ENCODE measurements around the gene LPP.
"Not testable (repeated sequence)": the region's sequence is repeated elsewhere in the genome, so short reads cannot be mapped to it uniquely, and the experiment has no call there.

LPP gene

DNA sequence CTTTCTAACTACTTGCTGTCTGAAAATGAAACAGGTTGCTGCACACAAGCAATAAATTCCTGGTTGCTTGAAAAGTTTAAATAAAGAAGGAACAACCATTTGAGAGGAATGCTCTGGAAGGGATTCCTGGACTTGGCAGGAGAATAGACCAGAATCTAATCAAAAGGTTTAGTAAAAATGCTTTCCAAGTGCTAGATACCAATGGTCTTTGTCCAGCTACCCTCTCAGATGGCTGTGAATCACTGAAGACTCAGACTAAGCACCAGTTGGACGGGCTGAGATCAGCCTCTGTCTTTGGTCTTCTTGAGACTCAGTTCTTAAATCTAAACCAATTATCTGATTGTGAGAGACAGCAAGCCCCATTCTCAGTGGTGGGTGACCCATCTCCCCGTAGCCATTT is 27.7 kb upstream of the LPP start:
- Histone ChIP-seq H4K20me1 (ENCODE audit: insufficient read depth, low read length) (no peaks in the 10 kb centered on the region), H2AFZ (ENCODE audit: low read length) (no peak overlapping the region), H3K27me3 (replicated peaks; ENCODE audit: insufficient read depth, low read length) (no peaks in the 10 kb centered on the region), H3K9me2 (replicated peaks; ENCODE audit: insufficient read depth, low read length) (no peaks in the 10 kb centered on the region), H3K79me2 (ENCODE audit: low read length) (no peaks in the 10 kb centered on the region), H3K9ac (ENCODE audit: low read length) (no peak overlapping the region), H3K9me3 (replicated peaks; ENCODE audit: insufficient read depth, low read length) (no peaks in the 10 kb centered on the region), H3K4me1 (ENCODE audit: low read length) (0 out of 2 replicates have a peak, but pooled peaks cover 8% of the 10 kb centered on the region), H3K27ac (ENCODE audit: low read length) (no peak overlapping the region), H3F3A (ENCODE audit: insufficient read depth, low read length) (no peaks in the 10 kb centered on the region), H3K4me3 (ENCODE audit: low read length) (no peak overlapping the region), H3K36me3 (replicated peaks; ENCODE audit: insufficient read depth, low read length) (no peaks in the 10 kb centered on the region), H3K4me2 (ENCODE audit: low read depth, low read length) (no peak overlapping the region)
- no peak for DNase-seq
- TF ChIP-seq EZH2phosphoT487 (IDR thresholded peaks at IDR 0.05; ENCODE audit: low read length) (no peak), EZH2 (optimal IDR thresholded peaks at IDR 0.05; ENCODE audit: low read depth, low read length) (no peak)
- TF ChIP-seq, protein P1, sequence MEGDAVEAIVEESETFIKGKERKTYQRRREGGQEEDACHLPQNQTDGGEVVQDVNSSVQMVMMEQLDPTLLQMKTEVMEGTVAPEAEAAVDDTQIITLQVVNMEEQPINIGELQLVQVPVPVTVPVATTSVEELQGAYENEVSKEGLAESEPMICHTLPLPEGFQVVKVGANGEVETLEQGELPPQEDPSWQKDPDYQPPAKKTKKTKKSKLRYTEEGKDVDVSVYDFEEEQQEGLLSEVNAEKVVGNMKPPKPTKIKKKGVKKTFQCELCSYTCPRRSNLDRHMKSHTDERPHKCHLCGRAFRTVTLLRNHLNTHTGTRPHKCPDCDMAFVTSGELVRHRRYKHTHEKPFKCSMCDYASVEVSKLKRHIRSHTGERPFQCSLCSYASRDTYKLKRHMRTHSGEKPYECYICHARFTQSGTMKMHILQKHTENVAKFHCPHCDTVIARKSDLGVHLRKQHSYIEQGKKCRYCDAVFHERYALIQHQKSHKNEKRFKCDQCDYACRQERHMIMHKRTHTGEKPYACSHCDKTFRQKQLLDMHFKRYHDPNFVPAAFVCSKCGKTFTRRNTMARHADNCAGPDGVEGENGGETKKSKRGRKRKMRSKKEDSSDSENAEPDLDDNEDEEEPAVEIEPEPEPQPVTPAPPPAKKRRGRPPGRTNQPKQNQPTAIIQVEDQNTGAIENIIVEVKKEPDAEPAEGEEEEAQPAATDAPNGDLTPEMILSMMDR (IDR thresholded peaks at IDR 0.05; ENCODE audit: low read length), result no peak

DNA sequence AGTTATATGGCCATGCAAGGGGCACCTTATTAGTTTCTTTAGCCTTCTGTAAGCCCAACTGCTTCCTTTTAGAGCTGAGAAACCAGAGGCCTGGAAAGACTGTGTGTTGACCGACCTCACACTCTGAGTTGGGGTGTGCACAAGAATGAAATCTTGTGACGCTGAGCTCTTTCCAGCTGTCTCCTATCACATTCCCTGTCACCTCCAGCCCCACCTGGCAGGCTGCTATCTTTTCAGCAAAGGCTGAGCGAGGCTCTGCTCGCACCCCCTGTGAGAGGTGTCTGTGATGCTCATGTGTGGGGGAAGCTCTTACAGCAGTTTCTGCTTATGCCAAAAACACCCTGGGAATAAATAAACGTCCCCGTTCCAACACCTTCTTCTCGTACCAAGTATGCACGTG is 27.0 kb upstream of the LPP start:
- Histone ChIP-seq H3K9me2 (replicated peaks; ENCODE audit: insufficient read depth, low read length) (no peaks in the 10 kb centered on the region), H3K9ac (ENCODE audit: low read length) (no peak overlapping the region), H2AFZ (ENCODE audit: low read length) (no peak overlapping the region), H3K4me3 (ENCODE audit: low read length) (no peak overlapping the region), H3K9me3 (replicated peaks; ENCODE audit: insufficient read depth, low read length) (no peaks in the 10 kb centered on the region), H3K27me3 (replicated peaks; ENCODE audit: insufficient read depth, low read length) (no peaks in the 10 kb centered on the region), H3K79me2 (ENCODE audit: low read length) (no peaks in the 10 kb centered on the region), H4K20me1 (ENCODE audit: insufficient read depth, low read length) (no peaks in the 10 kb centered on the region), H3F3A (ENCODE audit: insufficient read depth, low read length) (no peaks in the 10 kb centered on the region), H3K4me2 (ENCODE audit: low read depth, low read length) (no peak overlapping the region), H3K27ac (ENCODE audit: low read length) (no peak overlapping the region), H3K4me1 (ENCODE audit: low read length) (0 out of 2 replicates have a peak, but pooled peaks cover 8% of the 10 kb centered on the region), H3K36me3 (replicated peaks; ENCODE audit: insufficient read depth, low read length) (no peaks in the 10 kb centered on the region)
- no peak for TF ChIP-seq EZH2phosphoT487 (IDR thresholded peaks at IDR 0.05; ENCODE audit: low read length)
- no peak for DNase-seq

DNA sequence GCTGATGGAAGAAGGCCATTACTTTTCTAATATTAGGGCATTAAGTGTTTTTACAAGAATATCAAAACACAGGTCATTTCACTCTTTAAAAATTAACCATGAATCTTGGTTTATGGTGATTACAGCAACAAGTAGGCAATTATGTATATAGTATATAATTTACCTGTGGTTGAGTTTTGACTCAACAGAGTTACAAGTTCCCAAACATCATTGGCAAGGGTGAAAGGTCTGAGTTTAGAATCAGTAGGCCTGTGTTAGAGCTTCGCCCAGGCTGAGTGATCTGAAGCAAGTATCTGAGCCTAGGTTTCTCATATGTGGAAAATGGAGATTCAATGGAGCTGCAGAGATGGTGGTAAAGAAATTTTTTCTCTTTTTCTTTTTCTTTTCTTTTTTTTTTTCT is 25.1 kb upstream of the LPP start:
- Histone ChIP-seq H3K4me2 (ENCODE audit: low read depth, low read length) (no peak overlapping the region), H3K4me1 (ENCODE audit: low read length) (no peaks in the 10 kb centered on the region), H3K9me2 (replicated peaks; ENCODE audit: insufficient read depth, low read length) (no peaks in the 10 kb centered on the region), H4K20me1 (ENCODE audit: insufficient read depth, low read length) (no peaks in the 10 kb centered on the region), H3K9ac (ENCODE audit: low read length) (no peak overlapping the region), H3K27me3 (replicated peaks; ENCODE audit: insufficient read depth, low read length) (no peaks in the 10 kb centered on the region), H3K36me3 (replicated peaks; ENCODE audit: insufficient read depth, low read length) (no peaks in the 10 kb centered on the region), H2AFZ (ENCODE audit: low read length) (no peak overlapping the region), H3F3A (ENCODE audit: insufficient read depth, low read length) (no peaks in the 10 kb centered on the region), H3K27ac (ENCODE audit: low read length) (no peak overlapping the region), H3K79me2 (ENCODE audit: low read length) (no peaks in the 10 kb centered on the region), H3K9me3 (replicated peaks; ENCODE audit: insufficient read depth, low read length) (no peaks in the 10 kb centered on the region), H3K4me3 (ENCODE audit: low read length) (no peak overlapping the region)
- TF ChIP-seq, protein P1 (IDR thresholded peaks at IDR 0.05; ENCODE audit: low read length), result no peak
- TF ChIP-seq EZH2 (optimal IDR thresholded peaks at IDR 0.05; ENCODE audit: low read depth, low read length), result no peak
- no peak for TF ChIP-seq EZH2phosphoT487 (IDR thresholded peaks at IDR 0.05; ENCODE audit: low read length)
- no peak for DNase-seq

DNA sequence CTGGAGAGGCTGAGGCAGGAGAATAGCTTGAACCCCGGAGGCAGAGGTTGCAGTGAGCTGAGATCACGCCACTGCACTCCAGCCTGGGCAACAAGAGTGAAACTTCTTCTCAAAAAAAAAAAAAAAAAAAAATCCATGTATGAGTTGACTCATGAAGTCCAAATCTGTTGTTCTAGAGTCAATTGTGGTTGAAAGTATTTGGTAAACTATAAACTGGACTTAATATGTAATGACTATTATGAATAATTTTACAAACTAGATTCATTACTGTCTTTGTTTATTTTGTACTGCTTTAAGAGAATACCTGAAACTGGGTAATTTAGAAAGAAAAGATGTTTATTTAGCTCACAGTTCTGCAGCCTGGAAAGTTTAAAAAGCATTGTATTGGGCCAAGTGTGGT is 22.9 kb upstream of the LPP start:
- DNase-seq; H3K27me3 ChIP-seq (replicated peaks; ENCODE audit: insufficient read depth, low read length); H2AFZ ChIP-seq (ENCODE audit: low read length); H3K9ac ChIP-seq (ENCODE audit: low read length); H3K9me3 ChIP-seq (replicated peaks; ENCODE audit: insufficient read depth, low read length); H3K4me3 ChIP-seq (ENCODE audit: low read length); H4K20me1 ChIP-seq (ENCODE audit: insufficient read depth, low read length); H3F3A ChIP-seq (ENCODE audit: insufficient read depth, low read length); H3K27ac ChIP-seq (ENCODE audit: low read length); H3K4me1 ChIP-seq (ENCODE audit: low read length); H3K4me2 ChIP-seq (ENCODE audit: low read depth, low read length); H3K79me2 ChIP-seq (ENCODE audit: low read length); H3K9me2 ChIP-seq (replicated peaks; ENCODE audit: insufficient read depth, low read length); H3K36me3 ChIP-seq (replicated peaks; ENCODE audit: insufficient read depth, low read length): not testable (repeated sequence)

All from MM.1S (cell line).